Vagina (tissue), 2 donors: ENCODE measurements around the gene KCNE3. TPM values are rescaled to one million over a fixed set of nuclear protein-coding genes. Genes with fewer than 3 reads are reported as not detected.

ENCODE experiments used
- DNase-seq, 2 donors: peaks; one replicate each; pipeline ENCODE4 v3.0.0-alpha.2; 2017; ENCODE audit errors: extremely low spot score in 2 of 2
- H3K27ac ChIP-seq: fragments of 200-600 bp; sonication (generic); one replicate; pipeline ENCODE4 v1.5.1; 2019
- H3K27me3 ChIP-seq: fragments of 200-600 bp; sonication (generic); one replicate; pipeline ENCODE4 v1.5.1; 2019
- H3K36me3 ChIP-seq, 2 donors: fragments of 200-600 bp; sonication (generic); one replicate each; pipeline ENCODE4 v1.5.1; 2017 to 2019
- H3K4me1 ChIP-seq: fragments of 200-600 bp; sonication (generic); one replicate; pipeline ENCODE4 v1.5.1; 2019
- H3K4me3 ChIP-seq, 2 donors: fragments of 200-600 bp; sonication (generic); 1 replicate in 1 of 2; 2 replicates in 1 of 2; pipeline ENCODE4 v1.5.1; 2016 to 2019
- H3K9me3 ChIP-seq: fragments of 200-600 bp; sonication (generic); one replicate; pipeline ENCODE4 v1.5.1; 2019
- POLR2A ChIP-seq, 2 donors: fragments of 450-650 bp; IDR thresholded peaks; one replicate each; pipeline ENCODE4 v1.6.1; 2017; ENCODE audit warnings: antibody characterized with exemption in 2 of 2, mild to moderate bottlenecking in 2 of 2, moderate library complexity in 2 of 2
- POLR2AphosphoS5 ChIP-seq, 2 donors: sonication (generic); formaldehyde crosslinking; IDR thresholded peaks; one replicate each; pipeline ENCODE4 v1.9.0; 2017; ENCODE audit warnings: antibody characterized with exemption in 2 of 2, mild to moderate bottlenecking in 2 of 2, low read depth in 1 of 2; ENCODE audit not compliant: insufficient read depth in 1 of 2
- intact Hi-C: fragments of 100-400 bp; cut with DNase I; formaldehyde crosslinking; loops from one replicate; pipeline ENCODE4 v1.15.1; 2023
- small RNA-seq: library from RNA; depleted of rRNA; stranded (forward); fragments of <200 nt; gene quantifications from one replicate; pipeline ENCODE3, GENCODE V24; 2016
- total RNA-seq: library from RNA; depleted of rRNA; stranded (reverse); fragments of >200 nt; gene quantifications from one replicate; pipeline ENCODE4 v1.2.3, GENCODE V29; 2016
- TF ChIP-seq, protein P1 (sequence below), 3 experiments: fragments of 450-650 bp in 2 of 3; fragments of 200-600 bp in 1 of 3; sonication (generic) in 1 of 3; IDR thresholded peaks; one replicate each; pipeline ENCODE4 v1.5.1; 2017 to 2019; ENCODE audit warnings: antibody characterized with exemption in 3 of 3, mild to moderate bottlenecking in 2 of 3, moderate library complexity in 2 of 3

Gene KCNE3
- total RNA-seq, 1 donor from 2014 or later = 5.2 TPM

DNA sequence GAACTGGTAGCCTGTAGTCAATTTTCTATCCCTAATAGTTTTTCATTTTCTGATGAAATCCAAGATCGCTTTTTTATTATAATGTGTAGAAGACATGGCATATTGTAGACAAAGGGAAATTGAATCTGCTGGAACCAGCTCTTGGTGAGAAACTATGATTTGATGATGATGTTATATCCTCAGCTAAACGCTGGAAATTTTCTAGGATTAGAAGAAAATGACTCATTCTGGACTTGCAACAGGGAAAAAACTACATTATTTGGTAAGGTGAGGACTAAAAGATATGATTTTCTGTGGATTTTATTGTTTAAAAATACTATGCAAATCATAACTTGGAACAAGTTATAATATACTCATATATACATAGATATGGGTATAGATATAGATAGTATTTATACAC is 55.0 kb downstream of the KCNE3 start:
- H3K4me1 ChIP-seq = peaks cover 14% of the 10 kb centered on the region
- no peak overlapping the region for H3K4me3 ChIP-seq
- no peak for DNase-seq
- no peaks in the 10 kb centered on the region for H3K36me3 ChIP-seq
- TF ChIP-seq, protein P1, sequence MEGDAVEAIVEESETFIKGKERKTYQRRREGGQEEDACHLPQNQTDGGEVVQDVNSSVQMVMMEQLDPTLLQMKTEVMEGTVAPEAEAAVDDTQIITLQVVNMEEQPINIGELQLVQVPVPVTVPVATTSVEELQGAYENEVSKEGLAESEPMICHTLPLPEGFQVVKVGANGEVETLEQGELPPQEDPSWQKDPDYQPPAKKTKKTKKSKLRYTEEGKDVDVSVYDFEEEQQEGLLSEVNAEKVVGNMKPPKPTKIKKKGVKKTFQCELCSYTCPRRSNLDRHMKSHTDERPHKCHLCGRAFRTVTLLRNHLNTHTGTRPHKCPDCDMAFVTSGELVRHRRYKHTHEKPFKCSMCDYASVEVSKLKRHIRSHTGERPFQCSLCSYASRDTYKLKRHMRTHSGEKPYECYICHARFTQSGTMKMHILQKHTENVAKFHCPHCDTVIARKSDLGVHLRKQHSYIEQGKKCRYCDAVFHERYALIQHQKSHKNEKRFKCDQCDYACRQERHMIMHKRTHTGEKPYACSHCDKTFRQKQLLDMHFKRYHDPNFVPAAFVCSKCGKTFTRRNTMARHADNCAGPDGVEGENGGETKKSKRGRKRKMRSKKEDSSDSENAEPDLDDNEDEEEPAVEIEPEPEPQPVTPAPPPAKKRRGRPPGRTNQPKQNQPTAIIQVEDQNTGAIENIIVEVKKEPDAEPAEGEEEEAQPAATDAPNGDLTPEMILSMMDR (IDR thresholded peaks at IDR 0.05) = no peak
- TF ChIP-seq POLR2AphosphoS5 (IDR thresholded peaks at IDR 0.05; ENCODE audit: insufficient read depth in 1 of 2, low read depth in 1 of 2) (no peak), POLR2A (IDR thresholded peaks at IDR 0.05) (no peak)
- intact Hi-C loops = no loop called here
- H3K9me3 ChIP-seq = no peaks in the 10 kb centered on the region
- H3K27me3 ChIP-seq = no peaks in the 10 kb centered on the region
- H3K27ac ChIP-seq = no peak overlapping the region

DNA sequence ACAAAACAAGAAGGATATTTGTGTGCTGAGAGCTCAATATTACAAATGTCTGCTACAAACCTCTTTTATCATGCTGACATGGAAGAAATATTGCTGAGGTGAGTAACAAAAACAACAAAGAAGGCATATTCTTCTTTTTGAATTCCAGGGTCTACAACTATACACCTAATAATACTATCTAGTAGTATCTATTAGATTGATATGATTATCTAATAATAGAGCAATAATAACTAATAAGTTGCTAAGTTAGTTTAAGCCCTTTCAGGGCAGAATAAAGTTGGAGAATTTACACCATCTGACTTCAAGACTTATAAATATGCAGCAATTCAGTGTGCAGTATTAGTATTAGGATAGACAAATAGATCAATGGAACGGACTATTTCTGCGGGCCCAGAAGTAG is 57.7 kb downstream of the KCNE3 start:
- H3K27me3 ChIP-seq = no peaks in the 10 kb centered on the region
- DNase-seq = no peak
- no peaks in the 10 kb centered on the region for H3K4me1 ChIP-seq
- H3K9me3 ChIP-seq = no peaks in the 10 kb centered on the region
- H3K27ac ChIP-seq = no peak overlapping the region
- no peak overlapping the region for H3K4me3 ChIP-seq
- TF ChIP-seq, protein P1 (IDR thresholded peaks at IDR 0.05) = no peak
- TF ChIP-seq POLR2A (IDR thresholded peaks at IDR 0.05) (no peak), POLR2AphosphoS5 (IDR thresholded peaks at IDR 0.05; ENCODE audit: insufficient read depth in 1 of 2, low read depth in 1 of 2) (no peak)
- no peaks in the 10 kb centered on the region for H3K36me3 ChIP-seq
- intact Hi-C loops = no loop called here

Small RNA genes within 50 kb of the gene (small RNA-seq; reads per million reads assigned to genes)
- gene CYCSP27 = not detected

Other genes with a start within 250 kb of the KCNE3 start
- gene P4HA3, start 155.9 kb downstream of the KCNE3 start, total RNA-seq = 1.7 TPM
- gene PGM2L1, start 69.1 kb downstream of the KCNE3 start, total RNA-seq = 10.6 TPM
- gene LIPT2, start 26.2 kb upstream of the KCNE3 start, total RNA-seq = 3.9 TPM
- gene POLD3, start 125.0 kb upstream of the KCNE3 start, total RNA-seq = 13.5 TPM